PC-9 (cell line): ENCODE results near the gene SELPLG.

ENCODE experiments used
- CTCF ChIP-seq: fragments of 200-600 bp; sonication (generic); conservative IDR thresholded peaks from 2 replicates; pipeline ENCODE4 v1.6.1; 2017; ENCODE audit warnings: mixed run types, antibody characterized with exemption, mild to moderate bottlenecking, moderate library complexity
- EZH2 ChIP-seq: fragments of 200-600 bp; sonication (generic); IDR thresholded peaks from 2 replicates; pipeline ENCODE4 v1.8.0; 2017; ENCODE audit warnings: antibody characterized with exemption, low read depth

GRCh38 chr12:108577458-108577857 is 56.2 kb downstream of the SELPLG start:
- TF ChIP-seq CTCF: no peak
- TF ChIP-seq EZH2: no peak
